Stimulated activated CD8-positive, alpha-beta memory T cell treated with anti-CD3 and anti-CD28 coated beads, Interleukin-15, amount 100 ng/mL, for 24 hours (primary cell): ENCODE measurements around the gene CDC26.
"Not testable (repeated sequence)": the region's sequence is repeated elsewhere in the genome, so short reads cannot be mapped to it uniquely, and the experiment has no call there.

Experiments
- DNase-seq: peaks from one replicate; pipeline ENCODE4 v3.0.0-alpha.2; 2020; ENCODE audit warnings: low read depth

Gene CDC26

DNA sequence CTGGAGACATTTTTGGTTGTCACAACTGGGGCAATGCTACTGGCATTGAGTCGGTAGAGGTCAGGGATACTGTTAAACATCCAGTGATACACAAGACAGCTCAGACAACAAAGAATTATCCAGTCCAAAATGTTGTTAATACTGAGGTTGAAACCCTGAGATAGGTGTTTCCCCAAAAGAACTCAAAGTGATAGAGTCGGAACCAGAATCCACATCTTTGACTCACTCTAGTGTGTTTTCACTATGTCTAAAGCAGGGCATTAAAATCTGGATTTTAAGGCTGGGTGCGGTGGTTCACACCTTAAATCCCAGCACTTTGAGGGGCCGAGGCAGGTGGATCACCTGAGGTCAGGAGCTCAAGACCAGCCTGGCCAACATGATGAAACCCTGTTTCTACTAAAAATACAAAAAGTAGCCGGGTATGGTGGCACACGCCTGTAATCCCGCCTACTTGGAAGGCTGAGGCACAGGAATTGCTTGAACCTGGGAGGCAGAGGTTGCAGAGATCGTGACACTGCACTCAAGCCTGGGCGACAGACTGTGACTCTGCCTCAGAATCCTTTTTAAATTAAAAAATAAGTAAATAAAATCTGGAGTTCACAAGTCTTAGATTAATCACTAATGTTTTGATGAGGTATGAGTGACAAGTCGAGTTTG is 37.0 kb downstream of the CDC26 start:
- no peak for DNase-seq

DNA sequence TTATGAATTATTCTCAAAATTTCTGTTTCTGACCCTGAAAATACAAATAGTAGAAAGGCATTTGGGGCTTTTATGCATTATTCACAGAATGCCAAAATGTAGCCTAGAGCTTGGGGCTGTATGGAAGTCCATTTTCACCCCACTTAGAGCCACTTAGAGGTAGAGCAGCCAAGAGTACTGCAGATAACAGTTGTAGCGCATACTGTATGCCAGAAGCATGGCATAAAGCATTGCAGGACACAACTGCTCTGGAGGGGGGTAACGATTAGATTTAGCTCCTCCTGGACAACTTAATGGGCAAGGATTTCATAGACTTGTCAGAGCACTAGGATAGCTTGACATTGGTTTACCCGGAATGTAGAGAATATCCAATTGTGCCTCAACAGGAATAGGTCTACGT is 38.3 kb downstream of the CDC26 start:
- no peak for DNase-seq

- DNase-seq, result not testable (repeated sequence)
Observed at GRCh38 chr9:113235701-113236255, 39.6 kb downstream of the CDC26 start.

DNA sequence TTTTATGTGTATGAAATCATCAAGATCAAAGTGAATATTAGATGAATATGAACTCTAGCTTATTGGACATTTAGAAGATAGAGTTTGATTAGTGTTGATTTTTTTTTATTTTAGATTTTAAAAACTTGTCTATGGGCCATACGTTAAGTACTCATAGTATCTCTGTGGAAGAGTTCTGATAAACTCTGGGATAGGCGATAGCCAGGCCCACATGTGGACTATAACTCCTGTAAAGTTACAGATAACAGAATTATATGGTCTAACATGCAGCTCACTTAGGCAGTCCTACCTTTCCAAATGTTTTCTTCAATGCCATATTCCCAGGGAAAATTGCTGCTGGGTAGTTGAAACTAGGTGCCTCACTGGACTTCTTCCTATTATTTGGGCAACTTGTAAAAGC is 43.7 kb downstream of the CDC26 start:
- DNase-seq, result no peak

DNA sequence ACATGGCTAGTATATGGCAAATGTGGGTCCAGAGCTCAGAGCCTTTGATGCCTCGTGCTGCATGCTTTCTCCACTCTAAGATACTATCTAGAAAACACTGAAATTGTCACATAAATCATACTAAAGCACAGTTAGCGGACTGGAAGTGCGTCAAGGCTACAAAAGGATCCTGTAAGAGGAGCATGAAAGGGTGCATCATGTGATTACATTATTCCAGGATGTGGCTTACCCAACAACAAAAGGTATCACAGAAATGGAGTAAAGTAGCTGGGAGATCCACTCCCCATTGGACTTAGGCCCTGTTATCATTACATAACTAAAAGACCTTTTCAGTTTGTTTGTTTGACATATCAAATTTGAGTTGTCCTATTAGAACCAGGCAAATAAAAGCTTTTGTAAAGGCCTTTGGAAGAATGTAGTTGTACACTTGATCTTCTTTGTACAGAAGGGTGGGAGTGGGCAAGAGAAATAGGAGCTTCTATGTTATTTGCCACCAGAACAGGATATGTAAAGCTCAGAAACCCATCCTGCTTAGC is 47.2 kb downstream of the CDC26 start:
- no peak for DNase-seq

DNA sequence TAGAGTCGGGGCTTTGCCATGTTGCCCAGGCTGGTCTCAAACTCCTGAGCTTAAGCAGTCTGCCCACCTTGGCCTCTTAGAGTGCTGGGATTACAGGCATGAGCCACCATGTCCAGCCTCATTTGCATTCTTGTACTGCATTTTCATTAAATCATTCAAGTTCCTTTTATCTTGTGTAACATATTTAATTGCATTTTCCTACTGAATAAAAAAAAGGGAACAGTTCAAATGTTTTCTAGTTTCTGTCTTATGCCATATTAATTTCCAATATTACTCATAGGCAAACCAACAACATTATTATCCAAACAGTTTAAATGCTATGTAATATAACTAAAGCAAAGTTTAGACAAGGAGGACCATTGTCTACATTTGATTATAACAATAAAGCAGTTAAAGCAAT is 47.9 kb downstream of the CDC26 start:
- no peak for DNase-seq

- DNase-seq, result no peak
Observed at GRCh38 chr9:113223963-113224362, 51.4 kb downstream of the CDC26 start.

DNA sequence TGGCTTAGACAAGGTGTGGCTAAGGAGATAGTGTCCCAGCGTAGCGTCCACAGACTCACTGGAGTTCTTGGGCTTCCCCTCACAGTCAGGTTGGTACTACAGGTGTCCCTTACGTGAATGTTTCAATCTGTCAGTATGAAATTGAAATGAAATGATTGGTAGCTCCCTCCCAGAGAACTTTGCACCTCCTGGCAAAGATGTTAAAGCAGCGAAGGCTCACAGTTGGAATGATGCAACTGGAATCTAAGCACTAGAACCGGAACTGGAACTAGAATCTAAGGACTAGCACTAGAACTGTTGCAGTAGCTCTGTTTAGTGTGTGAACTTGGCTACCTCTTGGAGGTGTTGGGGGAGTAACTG is 52.9 kb downstream of the CDC26 start:
- no peak for DNase-seq

- DNase-seq, result no peak
Observed at GRCh38 chr9:113221800-113222481, 53.4 kb downstream of the CDC26 start.

DNA sequence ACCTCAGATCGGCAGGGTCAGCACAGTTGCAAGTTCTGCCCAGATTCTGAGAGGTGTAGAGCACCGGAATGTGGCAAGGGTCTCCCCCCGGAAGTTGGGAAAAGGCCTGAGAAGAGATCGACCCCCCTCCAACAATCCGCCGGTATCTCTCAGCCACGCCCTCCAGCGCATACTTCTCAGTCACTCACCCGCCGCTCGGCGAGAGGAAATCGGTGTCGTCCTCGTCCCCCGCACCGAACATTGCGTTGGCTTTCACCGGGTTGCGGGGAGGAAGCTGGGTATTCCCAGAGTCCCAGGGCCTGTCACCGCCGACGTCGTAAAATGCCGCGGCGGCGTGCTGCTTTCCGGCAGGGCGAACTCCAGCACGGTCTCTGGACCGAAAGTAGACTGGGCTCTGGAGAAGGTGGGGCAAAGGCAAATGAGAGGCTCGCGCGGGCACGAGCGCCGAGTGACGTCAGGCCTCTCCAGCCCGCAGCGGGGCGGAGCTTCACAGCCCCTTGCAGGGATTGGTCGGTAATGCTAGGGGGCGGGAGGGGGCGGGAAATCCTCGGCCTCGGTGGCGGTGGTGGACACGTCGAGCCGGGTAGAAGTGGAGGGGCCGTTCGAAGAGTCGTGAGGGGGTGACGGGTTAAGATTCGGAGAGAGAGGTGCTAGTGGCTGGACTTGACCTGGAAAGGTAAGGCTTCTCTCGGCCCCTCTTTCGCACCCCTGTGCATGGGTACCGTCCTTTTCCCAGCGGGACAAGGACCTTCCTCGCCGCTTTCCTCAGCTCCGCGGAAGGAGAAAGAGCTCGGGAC is 54.2 kb downstream of the CDC26 start, which contains the start of the genes FKBP15 and SLC31A1:
TSS of gene FKBP15 (minus strand) at position 275 of the 797 bp plus-strand sequence. CDS start at position 241, 34 bp downstream.
TSS of gene SLC31A1 (plus strand) at position 542 of the 797 bp plus-strand sequence. CDS start 34,605 bp downstream, outside the sequence.
- DNase-seq, result peak; percentile 88

GRCh38 chr9:113220467-113221002 is 54.8 kb downstream of the CDC26 start:
- DNase-seq, result no peak

- no peak for DNase-seq
Observed at GRCh38 chr9:113219969-113220368, 55.4 kb downstream of the CDC26 start.

- DNase-seq, result no peak
Observed at GRCh38 chr9:113219186-113219936, 56.0 kb downstream of the CDC26 start.
